Measurements from ENCODE around the gene INTS7.

GRCh38 chr1:212074856-212075255, 39.5 kb upstream of the INTS7 start:
- TF ChIP-seq CTCF (IDR thresholded peaks at IDR 0.05; ENCODE audit: low read depth, low read length) (no peak), POLR2A (IDR thresholded peaks at IDR 0.05; ENCODE audit: extremely low read depth, insufficient read length) (no peak), MYC (IDR thresholded peaks at IDR 0.05; ENCODE audit: low read depth, low read length) (no peak)
